Osteoblast (primary cell): ENCODE data around the gene PRDX3. TPM values are rescaled to one million over a fixed set of nuclear protein-coding genes. Genes with fewer than 3 reads are reported as not detected.

Experiments
- DNase-seq: peaks from one replicate; pipeline ENCODE4 v3.0.0; 2011; ENCODE audit warnings: low spot score, mixed read lengths; ENCODE audit not compliant: insufficient read length; ENCODE audit errors: missing footprints
- H2AFZ ChIP-seq: 2 replicates; pipeline ENCODE4 v1.6.0; 2011; ENCODE audit warnings: mild to moderate bottlenecking, low read length
- H3K27ac ChIP-seq: 2 replicates; pipeline ENCODE4 v1.5.1; 2011; ENCODE audit warnings: mild to moderate bottlenecking, low read depth, low read length, moderate library complexity
- H3K27me3 ChIP-seq: 2 replicates; pipeline ENCODE4 v1.6.0; 2012; ENCODE audit warnings: mild to moderate bottlenecking, control low read depth, inconsistent platforms, low read length, moderate library complexity; ENCODE audit not compliant: insufficient read depth
- H3K36me3 ChIP-seq: 2 replicates; pipeline ENCODE4 v1.5.1; 2011; ENCODE audit warnings: mild to moderate bottlenecking, low read length, control low read depth, moderate library complexity; ENCODE audit not compliant: insufficient read depth
- H3K4me1 ChIP-seq: 2 replicates; pipeline ENCODE4 v1.5.1; 2011; ENCODE audit warnings: mild to moderate bottlenecking, low read length, control low read depth, moderate library complexity; ENCODE audit not compliant: insufficient read depth
- H3K4me2 ChIP-seq: 2 replicates; pipeline ENCODE4 v1.6.0; 2011; ENCODE audit warnings: mild to moderate bottlenecking, low read length; ENCODE audit not compliant: insufficient read depth
- H3K4me3 ChIP-seq: fragments of 200-600 bp; sonication (generic); 3 replicates; pipeline ENCODE4 v1.5.1; 2012; ENCODE audit warnings: mild to moderate bottlenecking, low read length, inconsistent platforms; ENCODE audit not compliant: insufficient read depth
- H3K79me2 ChIP-seq: 2 replicates; pipeline ENCODE4 v1.6.0; 2012; ENCODE audit warnings: mild to moderate bottlenecking, low read length, control low read depth, inconsistent platforms; ENCODE audit not compliant: insufficient read depth
- H3K9me3 ChIP-seq: 2 replicates; pipeline ENCODE4 v1.5.1; 2011; ENCODE audit warnings: low read depth, low read length, control low read depth
- H4K20me1 ChIP-seq: 2 replicates; pipeline ENCODE4 v1.6.0; 2012; ENCODE audit warnings: mild to moderate bottlenecking, low read length, control low read depth; ENCODE audit not compliant: insufficient read depth
- CTCF ChIP-seq: IDR thresholded peaks from 2 replicates; pipeline ENCODE4 v1.5.1; 2011; ENCODE audit warnings: mild to moderate bottlenecking, low read depth, low read length, moderate library complexity; ENCODE audit errors: extremely low read depth
- total RNA-seq: library from RNA; depleted of rRNA; stranded (reverse); fragments of >200 nt; gene quantifications from 2 replicates; pipeline ENCODE4 v1.2.3, GENCODE V29; 2012

PRDX3 gene
- total RNA-seq, 1 donor: 119 TPM

GRCh38 chr10:119217991-119218490, 39.4 kb upstream of the PRDX3 start:
- no peak overlapping the region for H3K27ac ChIP-seq
- DNase-seq: no peak
- peaks cover 4% of the 10 kb centered on the region for H3K4me1 ChIP-seq
- no peaks in the 10 kb centered on the region for H3K27me3 ChIP-seq
- no peaks in the 10 kb centered on the region for H3K36me3 ChIP-seq
- no peak overlapping the region for H2AFZ ChIP-seq
- no peak overlapping the region for H3K4me3 ChIP-seq
- H3K79me2 ChIP-seq: no peaks in the 10 kb centered on the region
- H3K9me3 ChIP-seq: no peaks in the 10 kb centered on the region
- H3K4me2 ChIP-seq: no peak overlapping the region
- no peak for TF ChIP-seq CTCF
- H4K20me1 ChIP-seq: no peaks in the 10 kb centered on the region

- Histone ChIP-seq H3K79me2 (no peaks in the 10 kb centered on the region), H3K4me2 (no peak overlapping the region)
Measured at GRCh38 chr10:119217401-119217800, 38.8 kb upstream of the PRDX3 start.

GRCh38 chr10:119216127-119216526, 37.5 kb upstream of the PRDX3 start:
- no peak overlapping the region for H3K4me2 ChIP-seq
- no peak for DNase-seq
- H3K4me1 ChIP-seq: peaks cover 10% of the 10 kb centered on the region
- no peak overlapping the region for H3K4me3 ChIP-seq
- H3K27me3 ChIP-seq: no peaks in the 10 kb centered on the region
- no peak overlapping the region for H2AFZ ChIP-seq
- no peaks in the 10 kb centered on the region for H3K79me2 ChIP-seq
- H3K27ac ChIP-seq: no peak overlapping the region
- H3K9me3 ChIP-seq: no peaks in the 10 kb centered on the region
- H4K20me1 ChIP-seq: no peaks in the 10 kb centered on the region
- no peaks in the 10 kb centered on the region for H3K36me3 ChIP-seq
- no peak for TF ChIP-seq CTCF

More at GRCh38 chr10:119217401-119217800, 38.8 kb upstream of the PRDX3 start:
- Histone ChIP-seq H2AFZ (no peak overlapping the region), H3K4me3 (no peak overlapping the region), H3K4me1 (peaks cover 4% of the 10 kb centered on the region), H3K27me3 (no peaks in the 10 kb centered on the region), H3K36me3 (no peaks in the 10 kb centered on the region), H3K9me3 (no peaks in the 10 kb centered on the region), H4K20me1 (no peaks in the 10 kb centered on the region), H3K27ac (no peak overlapping the region)
- DNase-seq: no peak
- TF ChIP-seq CTCF: no peak

GRCh38 chr10:119215371-119215770, 36.8 kb upstream of the PRDX3 start:
- no peaks in the 10 kb centered on the region for H3K36me3 ChIP-seq
- no peaks in the 10 kb centered on the region for H3K27me3 ChIP-seq
- H3K4me2 ChIP-seq: no peak overlapping the region
- peaks cover 14% of the 10 kb centered on the region for H3K4me1 ChIP-seq
- H3K4me3 ChIP-seq: no peak overlapping the region
- no peak for DNase-seq
- no peak overlapping the region for H2AFZ ChIP-seq
- no peaks in the 10 kb centered on the region for H3K79me2 ChIP-seq
- no peaks in the 10 kb centered on the region for H3K9me3 ChIP-seq
- TF ChIP-seq CTCF: no peak
- H3K27ac ChIP-seq: no peak overlapping the region
- H4K20me1 ChIP-seq: no peaks in the 10 kb centered on the region
